A549 (cell line): ENCODE results near the gene MAP6. TPM values are rescaled to one million over a fixed set of nuclear protein-coding genes. Genes with fewer than 3 reads are reported as not detected.

Experiments used
- ATAC-seq, 2 experiments: fragments of 200-7000 bp in 1 of 2; fragments of >200 bp in 1 of 2; cut with Nextera tagmentation in 1 of 2; cut with Tn5 transposase in 1 of 2; 3 replicates each; pipeline versions ENCODE4 v1.8.0 to v1.9.1; 2018 to 2020; ENCODE audit warnings: mild to moderate bottlenecking in 1 of 2, moderate library complexity in 1 of 2
- CTCF ChIA-PET: fragments of 300-600 bp; sonication (Branson Sonifier 250); formaldehyde crosslinking; extraction: SDS; loops from one replicate; lab custom pipeline; 2021; ENCODE audit warnings: antibody characterized with exemption, inconsistent platforms; lab: Yijun Ruan, JAX
- POLR2A ChIA-PET: fragments of 350-600 bp; formaldehyde crosslinking; extraction: SDS; loops from one replicate; lab custom pipeline; 2021; ENCODE audit warnings: antibody characterized with exemption, inconsistent platforms; lab: Yijun Ruan, JAX
- DNase-seq, 2 experiments: peaks; one replicate each; pipeline versions ENCODE4 v3.0.0 to v3.0.0-alpha.2; 2011 to 2016; ENCODE audit warnings: low read depth in 1 of 2, low spot score in 1 of 2
- FAIRE-seq: peaks from 2 replicates; lab custom pipeline; 2011; peaks lifted over from hg19 to GRCh38; lab: Jason Lieb, UNC
- H3K27ac ChIP-seq, 2 experiments: fragments of >200 bp; sonication (Bioruptor Twin); formaldehyde crosslinking; 3 replicates each; pipeline ENCODE4 v1.5.1; 2016 to 2017
- H3K4me1 ChIP-seq: fragments of >200 bp; sonication (Bioruptor Twin); formaldehyde crosslinking; 3 replicates; pipeline ENCODE4 v1.6.1; 2016
- H3K4me2 ChIP-seq: fragments of >200 bp; sonication (Bioruptor Twin); formaldehyde crosslinking; 3 replicates; pipeline ENCODE4 v1.6.1; 2016
- H3K4me3 ChIP-seq: fragments of >200 bp; sonication (Bioruptor Twin); formaldehyde crosslinking; 3 replicates; pipeline ENCODE4 v1.5.1; 2016
- H3K9me3 ChIP-seq: fragments of >200 bp; sonication (Bioruptor Twin); formaldehyde crosslinking; 3 replicates; pipeline ENCODE4 v1.6.1; 2016
- BCL3 ChIP-seq: fragments of >200 bp; sonication (Bioruptor Twin); formaldehyde crosslinking; IDR thresholded peaks from 3 replicates; pipeline ENCODE4 v1.6.1; 2016
- CBX2 ChIP-seq: fragments of 200-600 bp; sonication (generic); IDR thresholded peaks from 2 replicates; pipeline ENCODE4 v1.6.1; 2016; ENCODE audit warnings: low read depth, mild to moderate bottlenecking, borderline replicate concordance
- CBX8 ChIP-seq: fragments of 200-600 bp; sonication (generic); IDR thresholded peaks from 2 replicates; pipeline ENCODE4 v1.6.1; 2016
- CEBPB ChIP-seq, 2 experiments: fragments of >200 bp in 1 of 2; sonication (Bioruptor Twin) in 1 of 2; formaldehyde crosslinking in 1 of 2; IDR thresholded peaks; 2 replicates each; pipeline ENCODE4 v1.6.1; 2012 to 2016
- CHD2 ChIP-seq: fragments of 150-350 bp; IDR thresholded peaks from 2 replicates; pipeline ENCODE4 v1.6.1; 2014; ENCODE audit warnings: low read length; ENCODE audit not compliant: partially characterized antibody
- EHF ChIP-seq: fragments of 250-450 bp; sonication (Bioruptor Pico); IDR thresholded peaks from 2 replicates; pipeline ENCODE4 v1.5.0; 2020; ENCODE audit warnings: mild to moderate bottlenecking
- ELK1 ChIP-seq: fragments of 150-350 bp; IDR thresholded peaks from 2 replicates; pipeline ENCODE4 v1.6.1; 2014; ENCODE audit warnings: low read depth, mild to moderate bottlenecking, low read length
- FOSB ChIP-seq: fragments of 250-450 bp; sonication (Bioruptor Pico); IDR thresholded peaks from 2 replicates; pipeline ENCODE4 v1.5.0; 2020; ENCODE audit warnings: mild to moderate bottlenecking, moderate library complexity
- GATA3 ChIP-seq: IDR thresholded peaks from 2 replicates; pipeline ENCODE4 v1.6.1; 2012; ENCODE audit warnings: borderline replicate concordance
- HOXB5 ChIP-seq: fragments of 250-450 bp; sonication (Bioruptor Pico); IDR thresholded peaks from 2 replicates; pipeline ENCODE4 v1.5.0; 2020; ENCODE audit warnings: mild to moderate bottlenecking, moderate library complexity
- MYC ChIP-seq: IDR thresholded peaks from 2 replicates; pipeline ENCODE4 v1.6.1; 2012; ENCODE audit warnings: mild to moderate bottlenecking, inconsistent platforms, low read length, improper control_type of control experiment, borderline replicate concordance
- NFE2L2 ChIP-seq: fragments of 150-350 bp; conservative IDR thresholded peaks from 2 replicates; pipeline ENCODE4 v1.6.1; 2014; ENCODE audit warnings: low read length
- PBX3 ChIP-seq: IDR thresholded peaks from 2 replicates; pipeline ENCODE4 v1.6.1; 2012
- PHF8 ChIP-seq: fragments of 200-600 bp; sonication (generic); IDR thresholded peaks from 2 replicates; pipeline ENCODE4 v1.6.1; 2016; ENCODE audit warnings: low read depth, mild to moderate bottlenecking, antibody characterized with exemption, moderate library complexity, borderline replicate concordance
- POLR2A ChIP-seq: IDR thresholded peaks from 2 replicates; pipeline ENCODE4 v1.6.1; 2012; ENCODE audit warnings: mild to moderate bottlenecking, low read length
- POLR2AphosphoS2 ChIP-seq: conservative IDR thresholded peaks from 2 replicates; pipeline ENCODE4 v1.6.1; 2012; ENCODE audit warnings: low read length, improper control_type of control experiment, inconsistent platforms
- RARB ChIP-seq: fragments of 250-450 bp; sonication (Bioruptor Pico); IDR thresholded peaks from 2 replicates; pipeline ENCODE4 v1.8.0; 2021; ENCODE audit warnings: mild to moderate bottlenecking, moderate library complexity
- TP53 ChIP-seq: fragments of 250-450 bp; sonication (Bioruptor Pico); IDR thresholded peaks from 2 replicates; pipeline ENCODE4 v1.5.0; 2021; ENCODE audit warnings: mild to moderate bottlenecking, moderate library complexity
- ZC3H11A ChIP-seq: fragments of 450-650 bp; IDR thresholded peaks from 2 replicates; pipeline ENCODE4 v1.6.1; 2014; ENCODE audit warnings: antibody characterized with exemption, mild to moderate bottlenecking
- ZSCAN20 ChIP-seq: fragments of 250-450 bp; sonication (Bioruptor Pico); IDR thresholded peaks from 2 replicates; pipeline ENCODE4 v1.8.0; 2022; ENCODE audit warnings: mild to moderate bottlenecking, moderate library complexity
- WGBS: methylation state at CpG from one replicate; pipeline ENCODE4 v1.1.6; 2017; ENCODE audit errors: missing lambda C conversion rate; 5-methylcytosine and 5-hydroxymethylcytosine counted together
- polyA plus RNA-seq, 4 experiments: library from polyadenylated mRNA; depleted of rRNA in 3 of 4; stranded (reverse); fragments of >200 nt; fragmentation: RNase III in 1 of 4; extraction: RNeasy Plus Mini Kit Qiagen cat#74134 plus additional on column Dnase treatment in 1 of 4; gene quantifications; 2 replicates in 3 of 4; 3 replicates in 1 of 4; pipeline ENCODE4 v1.2.3, GENCODE V29; 2011 to 2017
- TF ChIP-seq, protein P1 (sequence below): IDR thresholded peaks from 2 replicates; pipeline ENCODE4 v1.6.1; 2012; ENCODE audit warnings: low read depth, borderline replicate concordance
- TF ChIP-seq, protein P2 (sequence below): fragments of 450-650 bp; IDR thresholded peaks from 2 replicates; pipeline ENCODE4 v1.6.1; 2014; ENCODE audit warnings: antibody characterized with exemption
- TF ChIP-seq, protein P3 (sequence below): fragments of >200 bp; sonication (Bioruptor Twin); formaldehyde crosslinking; IDR thresholded peaks from 2 replicates; pipeline ENCODE4 v1.6.1; 2016

MAP6 gene
- polyA plus RNA-seq, 2 of the 4 experiments (the other 2 are of a cell fraction): 1.1 to 2.1 TPM

DNA sequence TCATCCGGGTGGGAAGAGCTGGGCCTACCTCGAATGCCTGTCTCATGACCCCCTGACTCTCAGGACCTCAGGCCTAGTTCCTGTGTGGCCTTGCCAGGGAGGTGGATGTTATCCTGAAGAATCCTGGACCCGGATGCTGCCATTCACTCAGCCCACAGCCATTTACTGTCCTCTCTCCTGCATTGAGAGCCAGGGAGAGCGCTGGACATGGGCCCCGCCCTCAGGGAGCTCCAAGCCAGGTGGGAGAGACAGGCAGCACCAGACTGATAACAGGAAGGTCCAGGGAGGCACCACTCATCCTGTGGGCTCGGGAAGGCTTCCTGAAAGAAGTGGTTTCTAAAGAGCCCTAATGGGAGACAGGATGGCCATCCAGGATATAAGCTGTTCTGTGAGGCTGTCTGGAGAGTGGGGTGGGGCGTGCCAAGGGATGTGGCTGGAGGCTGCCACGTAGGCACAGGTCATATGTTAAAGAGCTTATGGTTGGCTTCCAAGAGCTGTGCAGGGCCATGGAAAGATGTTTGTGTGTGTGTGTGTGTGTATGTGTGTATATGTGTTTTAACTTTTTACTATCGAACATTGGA lies 98.2 kb downstream of the MAP6 start:
- Histone ChIP-seq H3K4me3 (no peak overlapping the region), H3K4me1 (peaks cover 7% of the 10 kb centered on the region), H3K4me2 (no peak overlapping the region), H3K27ac (no peak overlapping the region), H3K9me3 (no peaks in the 10 kb centered on the region)
- no peak for TF ChIP-seq PBX3
- TF ChIP-seq GATA3: no peak
- TF ChIP-seq CEBPB (IDR thresholded peaks at IDR 0.05): no peak
- no peak for TF ChIP-seq FOSB
- no peak for TF ChIP-seq ELK1
- no peak for TF ChIP-seq POLR2A
- TF ChIP-seq CBX2: no peak
- TF ChIP-seq CBX8: no peak
- TF ChIP-seq EHF (CRISPR knock-in tag): no peak
- no peak for TF ChIP-seq MYC
- TF ChIP-seq, protein P1, sequence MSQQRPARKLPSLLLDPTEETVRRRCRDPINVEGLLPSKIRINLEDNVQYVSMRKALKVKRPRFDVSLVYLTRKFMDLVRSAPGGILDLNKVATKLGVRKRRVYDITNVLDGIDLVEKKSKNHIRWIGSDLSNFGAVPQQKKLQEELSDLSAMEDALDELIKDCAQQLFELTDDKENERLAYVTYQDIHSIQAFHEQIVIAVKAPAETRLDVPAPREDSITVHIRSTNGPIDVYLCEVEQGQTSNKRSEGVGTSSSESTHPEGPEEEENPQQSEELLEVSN: no peak
- no peak for TF ChIP-seq BCL3
- TF ChIP-seq, protein P2, sequence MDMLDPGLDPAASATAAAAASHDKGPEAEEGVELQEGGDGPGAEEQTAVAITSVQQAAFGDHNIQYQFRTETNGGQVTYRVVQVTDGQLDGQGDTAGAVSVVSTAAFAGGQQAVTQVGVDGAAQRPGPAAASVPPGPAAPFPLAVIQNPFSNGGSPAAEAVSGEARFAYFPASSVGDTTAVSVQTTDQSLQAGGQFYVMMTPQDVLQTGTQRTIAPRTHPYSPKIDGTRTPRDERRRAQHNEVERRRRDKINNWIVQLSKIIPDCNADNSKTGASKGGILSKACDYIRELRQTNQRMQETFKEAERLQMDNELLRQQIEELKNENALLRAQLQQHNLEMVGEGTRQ: no peak
- TF ChIP-seq NFE2L2: no peak
- TF ChIP-seq ZC3H11A: no peak
- ChIA-PET POLR2A (interaction anchor here (1.7 kb wide), 1 partner anchor 8 kb away, joined by 8 read pairs; the partner anchor contains the start of gene SERPINH1), CTCF (interaction anchor here (1.0 to 1.8 kb wide), 6 partner anchors 10 to 125 kb away, joined by 3 to 8 read pairs (median 6); no protein-coding TSS in a partner anchor)
- FAIRE-seq: no peak
- 80% methylated on average over 9 of the region's 9 CpGs for WGBS
- DNase-seq: no peak
- ATAC-seq: no peak

DNA sequence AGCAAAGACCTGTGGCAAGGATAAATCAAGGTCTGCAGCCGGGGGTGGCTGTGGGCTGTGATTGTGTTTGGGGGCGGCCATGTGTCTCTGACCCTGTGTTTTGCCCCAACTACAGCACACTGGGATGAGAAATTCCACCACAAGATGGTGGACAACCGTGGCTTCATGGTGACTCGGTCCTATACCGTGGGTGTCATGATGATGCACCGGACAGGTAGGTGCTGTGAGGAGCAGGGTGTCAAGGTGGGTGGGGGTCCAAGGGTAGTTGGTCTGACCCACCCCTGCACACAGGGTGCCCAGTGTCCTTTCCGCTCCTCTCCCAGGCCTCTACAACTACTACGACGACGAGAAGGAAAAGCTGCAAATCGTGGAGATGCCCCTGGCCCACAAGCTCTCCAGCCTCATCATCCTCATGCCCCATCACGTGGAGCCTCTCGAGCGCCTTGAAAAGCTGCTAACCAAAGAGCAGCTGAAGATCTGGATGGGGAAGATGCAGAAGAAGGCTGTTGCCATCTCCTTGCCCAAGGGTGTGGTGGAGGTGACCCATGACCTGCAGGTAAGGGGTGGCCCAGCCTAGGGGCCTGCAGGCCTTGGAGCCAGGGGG lies 100.1 kb downstream of the MAP6 start:
- TF ChIP-seq EHF (CRISPR knock-in tag) (no peak), POLR2AphosphoS2 (no peak), ZSCAN20 (CRISPR knock-in tag) (no peak), ZC3H11A (no peak), FOSB (no peak), POLR2A (no peak), GATA3 (no peak), CHD2 (no peak), CEBPB (IDR thresholded peaks at IDR 0.05) (no peak), PHF8 (no peak), TP53 (CRISPR knock-in tag) (no peak), RARB (CRISPR knock-in tag) (no peak), NFE2L2 (no peak), HOXB5 (CRISPR knock-in tag) (no peak), ELK1 (no peak)
- TF ChIP-seq, protein P3, sequence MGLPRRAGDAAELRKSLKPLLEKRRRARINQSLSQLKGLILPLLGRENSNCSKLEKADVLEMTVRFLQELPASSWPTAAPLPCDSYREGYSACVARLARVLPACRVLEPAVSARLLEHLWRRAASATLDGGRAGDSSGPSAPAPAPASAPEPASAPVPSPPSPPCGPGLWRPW: no peak
- TF ChIP-seq, all 56 proteins: peak for 0
- H3K27ac ChIP-seq: no peak overlapping the region
- ChIA-PET POLR2A (no interaction called here), CTCF (interaction anchor here (0.6 to 17.9 kb wide), 7 partner anchors 6 to 259 kb away, joined by 3 to 137 read pairs (median 3); no protein-coding TSS in a partner anchor)
- DNase-seq (no peak), FAIRE-seq (no peak), ATAC-seq (no peak)
- H3K4me3 ChIP-seq: no peak overlapping the region
- WGBS: 92% methylated on average over 14 of the region's 14 CpGs
- no peak overlapping the region for H3K4me2 ChIP-seq
- H3K4me1 ChIP-seq: peaks cover 27% of the 10 kb centered on the region
- H3K9me3 ChIP-seq: no peaks in the 10 kb centered on the region
